ENCODE results near the gene PEBP1. TPM values are rescaled to one million over a fixed set of nuclear protein-coding genes. Genes with fewer than 3 reads are reported as not detected.

The PEBP1 gene
- total RNA-seq, 1 experiment from 2014 or later, result 168 TPM

- ATAC-seq (no peak), DNase-seq (ENCODE audit: low read depth, low spot score) (no peak)
- Histone ChIP-seq H3K4me3 (ENCODE audit: low read depth in 2 of 2, low read length in 2 of 2) (no peak overlapping the region), H3K9me3 (ENCODE audit: control insufficient read depth, insufficient read depth, low read depth, low read length) (no peaks in the 10 kb centered on the region), H3K27ac (ENCODE audit: low read length) (no peak overlapping the region), H3K27me3 (ENCODE audit: control insufficient read depth, insufficient read depth, low read length) (no peaks in the 10 kb centered on the region), H3K4me1 (ENCODE audit: control insufficient read depth, insufficient read depth, low read length) (no peaks in the 10 kb centered on the region), H3K36me3 (ENCODE audit: control insufficient read depth, insufficient read depth, low read length) (peaks cover 6% of the 10 kb centered on the region; the same call in 1 of the 2 replicates)
- TF ChIP-seq SIN3A (IDR thresholded peaks at IDR 0.05; ENCODE audit: borderline replicate concordance, insufficient read depth, low read depth, low read length) (no peak), POLR2AphosphoS5 (IDR thresholded peaks at IDR 0.05; ENCODE audit: low read depth, low read length) (no peak), TCF7L2 (IDR thresholded peaks at IDR 0.05; ENCODE audit: low read depth, low read length) (no peak), CTCF (IDR thresholded peaks at IDR 0.05) (no peak)
- TF ChIP-seq, protein P1, sequence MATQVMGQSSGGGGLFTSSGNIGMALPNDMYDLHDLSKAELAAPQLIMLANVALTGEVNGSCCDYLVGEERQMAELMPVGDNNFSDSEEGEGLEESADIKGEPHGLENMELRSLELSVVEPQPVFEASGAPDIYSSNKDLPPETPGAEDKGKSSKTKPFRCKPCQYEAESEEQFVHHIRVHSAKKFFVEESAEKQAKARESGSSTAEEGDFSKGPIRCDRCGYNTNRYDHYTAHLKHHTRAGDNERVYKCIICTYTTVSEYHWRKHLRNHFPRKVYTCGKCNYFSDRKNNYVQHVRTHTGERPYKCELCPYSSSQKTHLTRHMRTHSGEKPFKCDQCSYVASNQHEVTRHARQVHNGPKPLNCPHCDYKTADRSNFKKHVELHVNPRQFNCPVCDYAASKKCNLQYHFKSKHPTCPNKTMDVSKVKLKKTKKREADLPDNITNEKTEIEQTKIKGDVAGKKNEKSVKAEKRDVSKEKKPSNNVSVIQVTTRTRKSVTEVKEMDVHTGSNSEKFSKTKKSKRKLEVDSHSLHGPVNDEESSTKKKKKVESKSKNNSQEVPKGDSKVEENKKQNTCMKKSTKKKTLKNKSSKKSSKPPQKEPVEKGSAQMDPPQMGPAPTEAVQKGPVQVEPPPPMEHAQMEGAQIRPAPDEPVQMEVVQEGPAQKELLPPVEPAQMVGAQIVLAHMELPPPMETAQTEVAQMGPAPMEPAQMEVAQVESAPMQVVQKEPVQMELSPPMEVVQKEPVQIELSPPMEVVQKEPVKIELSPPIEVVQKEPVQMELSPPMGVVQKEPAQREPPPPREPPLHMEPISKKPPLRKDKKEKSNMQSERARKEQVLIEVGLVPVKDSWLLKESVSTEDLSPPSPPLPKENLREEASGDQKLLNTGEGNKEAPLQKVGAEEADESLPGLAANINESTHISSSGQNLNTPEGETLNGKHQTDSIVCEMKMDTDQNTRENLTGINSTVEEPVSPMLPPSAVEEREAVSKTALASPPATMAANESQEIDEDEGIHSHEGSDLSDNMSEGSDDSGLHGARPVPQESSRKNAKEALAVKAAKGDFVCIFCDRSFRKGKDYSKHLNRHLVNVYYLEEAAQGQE (IDR thresholded peaks at IDR 0.05; ENCODE audit: insufficient read depth in 1 of 2, low read depth in 2 of 2, low read length in 1 of 2), result no peak
- intact Hi-C loops (cut with micrococcal nuclease; ENCODE audit: unreplicated experiment) (no loop called here), in situ Hi-C loops (cut with HindIII; ENCODE audit: low pct_unique_long_range_greater_than_20kb, low sequenced_read_pairs) (no loop called here)
- BruUV-seq (replicated peaks), result no TSS peak
- POLR2A ChIA-PET, result no interaction called here
- CTCF ChIA-PET, result interaction anchor here (2.5 kb wide), 1 partner anchor 209 kb away, joined by 12 read pairs; the partner anchor contains the start of gene SUDS3
Measured at GRCh38 chr12:118166946-118167345, 31.0 kb downstream of the PEBP1 start.

DNA sequence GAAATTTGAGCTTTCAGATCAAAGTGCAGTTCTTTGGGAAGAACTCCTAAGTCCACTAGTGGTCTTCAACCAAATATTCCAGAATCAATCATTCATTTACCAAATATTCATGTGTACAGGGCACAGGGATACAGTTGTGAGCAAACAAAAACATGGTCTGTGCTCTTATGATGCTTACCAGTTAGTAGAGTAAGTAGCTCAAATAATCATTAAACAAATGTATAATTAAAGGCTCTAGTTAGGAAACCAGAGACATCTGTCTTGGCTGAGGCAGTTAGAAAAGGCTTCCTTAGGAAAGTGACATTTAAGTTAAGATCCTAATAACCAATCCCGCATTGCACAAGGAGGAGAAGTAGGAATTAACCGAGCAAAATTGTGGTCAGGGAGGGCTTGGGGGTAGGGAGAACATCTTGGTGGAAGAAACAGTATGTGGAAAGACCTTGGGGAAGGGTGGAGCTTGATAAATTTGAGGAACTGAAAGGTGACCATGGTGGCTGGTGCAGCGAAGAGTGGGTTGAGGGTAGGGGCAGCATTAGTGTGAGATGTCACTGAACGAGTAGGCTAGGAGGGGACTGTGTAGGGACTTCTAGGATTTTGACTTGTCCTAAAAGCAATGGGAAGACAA is 40.0 kb downstream of the PEBP1 start:
- in situ Hi-C loops (cut with HindIII; ENCODE audit: low pct_unique_long_range_greater_than_20kb, low sequenced_read_pairs), result no loop called here
- intact Hi-C loops (cut with micrococcal nuclease; ENCODE audit: unreplicated experiment), result no loop called here
- Histone ChIP-seq H3K4me1 (ENCODE audit: control insufficient read depth, insufficient read depth, low read length) (no peaks in the 10 kb centered on the region), H3K4me3 (ENCODE audit: low read depth in 2 of 2, low read length in 2 of 2) (no peak overlapping the region), H3K9me3 (ENCODE audit: control insufficient read depth, insufficient read depth, low read depth, low read length) (no peaks in the 10 kb centered on the region), H3K27me3 (ENCODE audit: control insufficient read depth, insufficient read depth, low read length) (no peaks in the 10 kb centered on the region), H3K36me3 (ENCODE audit: control insufficient read depth, insufficient read depth, low read length) (peaks cover 12% of the 10 kb centered on the region; the same call in 1 of the 2 replicates), H3K27ac (ENCODE audit: low read length) (no peak overlapping the region)
- ChIA-PET CTCF (no interaction called here), POLR2A (no interaction called here)
- TF ChIP-seq CTCF (IDR thresholded peaks at IDR 0.05) (no peak), POLR2AphosphoS5 (IDR thresholded peaks at IDR 0.05; ENCODE audit: low read depth, low read length) (no peak), SIN3A (IDR thresholded peaks at IDR 0.05; ENCODE audit: borderline replicate concordance, insufficient read depth, low read depth, low read length) (no peak), TCF7L2 (IDR thresholded peaks at IDR 0.05; ENCODE audit: low read depth, low read length) (no peak)
- TF ChIP-seq, protein P1 (IDR thresholded peaks at IDR 0.05; ENCODE audit: insufficient read depth in 1 of 2, low read depth in 2 of 2, low read length in 1 of 2), result no peak
- no peak for DNase-seq (ENCODE audit: low read depth, low spot score)
- ATAC-seq, result no peak
- BruUV-seq (replicated peaks), result no TSS peak

Data from Panc1 (cell line).